ENCODE results near the gene KCNG1. TPM values are rescaled to one million over a fixed set of nuclear protein-coding genes. Genes with fewer than 3 reads are reported as not detected.

Gene KCNG1
- total and polyA plus RNA-seq, 2 experiments from 2014 or later, result 8.1 to 26.3 TPM

DNA sequence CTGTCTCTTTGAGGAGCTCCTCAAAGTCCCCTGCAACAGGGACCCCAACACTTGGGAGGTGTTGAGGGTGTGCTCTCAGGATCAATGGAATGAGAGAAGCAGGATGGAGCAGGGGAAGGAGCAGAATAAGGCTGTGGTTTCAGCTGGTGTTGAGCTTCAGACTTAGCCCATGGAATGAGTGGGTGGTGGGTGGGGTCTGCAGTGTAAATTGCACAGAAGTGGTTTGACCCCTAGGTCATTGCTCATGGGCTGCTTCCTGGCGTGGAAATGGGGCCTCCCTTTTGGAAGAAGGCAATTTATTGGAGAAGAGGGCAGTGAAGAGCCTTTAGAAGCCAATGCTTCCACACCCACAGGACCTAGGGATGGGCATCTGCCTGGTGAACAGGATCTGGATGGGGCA, 37.0 kb upstream of the KCNG1 start:
- no peaks in the 10 kb centered on the region for H3K79me2 ChIP-seq (replicated peaks; ENCODE audit: insufficient read depth)

More for the DNA sequence above, 37.0 kb upstream of the KCNG1 start:
- H3K4me2 ChIP-seq, result no peak overlapping the region
- H3K27me3 Mint-ChIP-seq (ENCODE audit: insufficient read depth, low read depth, poor library complexity), result peaks cover 3% of the 10 kb centered on the region
- peaks cover 13% of the 10 kb centered on the region for H3K4me1 Mint-ChIP-seq
- H3K4me3 ChIP-seq, result no peak overlapping the region
- no peak overlapping the region for H2AFZ ChIP-seq
- no peaks in the 10 kb centered on the region for H3K9me3 Mint-ChIP-seq
- peaks cover 11% of the 10 kb centered on the region; the same call in 1 of the 2 replicates for H3K4me1 ChIP-seq (ENCODE audit: insufficient read depth)
- H3K4me3 Mint-ChIP-seq, result no peak overlapping the region
- no peaks in the 10 kb centered on the region for H3K9me2 ChIP-seq (ENCODE audit: insufficient read depth)
- TF ChIP-seq, protein P1, sequence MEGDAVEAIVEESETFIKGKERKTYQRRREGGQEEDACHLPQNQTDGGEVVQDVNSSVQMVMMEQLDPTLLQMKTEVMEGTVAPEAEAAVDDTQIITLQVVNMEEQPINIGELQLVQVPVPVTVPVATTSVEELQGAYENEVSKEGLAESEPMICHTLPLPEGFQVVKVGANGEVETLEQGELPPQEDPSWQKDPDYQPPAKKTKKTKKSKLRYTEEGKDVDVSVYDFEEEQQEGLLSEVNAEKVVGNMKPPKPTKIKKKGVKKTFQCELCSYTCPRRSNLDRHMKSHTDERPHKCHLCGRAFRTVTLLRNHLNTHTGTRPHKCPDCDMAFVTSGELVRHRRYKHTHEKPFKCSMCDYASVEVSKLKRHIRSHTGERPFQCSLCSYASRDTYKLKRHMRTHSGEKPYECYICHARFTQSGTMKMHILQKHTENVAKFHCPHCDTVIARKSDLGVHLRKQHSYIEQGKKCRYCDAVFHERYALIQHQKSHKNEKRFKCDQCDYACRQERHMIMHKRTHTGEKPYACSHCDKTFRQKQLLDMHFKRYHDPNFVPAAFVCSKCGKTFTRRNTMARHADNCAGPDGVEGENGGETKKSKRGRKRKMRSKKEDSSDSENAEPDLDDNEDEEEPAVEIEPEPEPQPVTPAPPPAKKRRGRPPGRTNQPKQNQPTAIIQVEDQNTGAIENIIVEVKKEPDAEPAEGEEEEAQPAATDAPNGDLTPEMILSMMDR (conservative IDR thresholded peaks at IDR 0.05; ENCODE audit: low read depth in 2 of 2), result no peak
- TF ChIP-seq ZNF114 (CRISPR knock-in tag; IDR thresholded peaks at IDR 0.05) (no peak), POLR2AphosphoS5 (IDR thresholded peaks at IDR 0.05; ENCODE audit: low read depth) (no peak), ZNF331 (CRISPR knock-in tag; IDR thresholded peaks at IDR 0.05; ENCODE audit: low read depth) (no peak), EZH2 (IDR thresholded peaks at IDR 0.05; ENCODE audit: low read depth, unreplicated experiment) (no peak), CREB1 (CRISPR knock-in tag; IDR thresholded peaks at IDR 0.05; ENCODE audit: low read depth) (no peak), EZH2phosphoT487 (IDR thresholded peaks at IDR 0.05; ENCODE audit: unreplicated experiment) (no peak), NANOG (IDR thresholded peaks at IDR 0.05; ENCODE audit: borderline replicate concordance) (no peak)
- TF ChIP-seq, protein P2, sequence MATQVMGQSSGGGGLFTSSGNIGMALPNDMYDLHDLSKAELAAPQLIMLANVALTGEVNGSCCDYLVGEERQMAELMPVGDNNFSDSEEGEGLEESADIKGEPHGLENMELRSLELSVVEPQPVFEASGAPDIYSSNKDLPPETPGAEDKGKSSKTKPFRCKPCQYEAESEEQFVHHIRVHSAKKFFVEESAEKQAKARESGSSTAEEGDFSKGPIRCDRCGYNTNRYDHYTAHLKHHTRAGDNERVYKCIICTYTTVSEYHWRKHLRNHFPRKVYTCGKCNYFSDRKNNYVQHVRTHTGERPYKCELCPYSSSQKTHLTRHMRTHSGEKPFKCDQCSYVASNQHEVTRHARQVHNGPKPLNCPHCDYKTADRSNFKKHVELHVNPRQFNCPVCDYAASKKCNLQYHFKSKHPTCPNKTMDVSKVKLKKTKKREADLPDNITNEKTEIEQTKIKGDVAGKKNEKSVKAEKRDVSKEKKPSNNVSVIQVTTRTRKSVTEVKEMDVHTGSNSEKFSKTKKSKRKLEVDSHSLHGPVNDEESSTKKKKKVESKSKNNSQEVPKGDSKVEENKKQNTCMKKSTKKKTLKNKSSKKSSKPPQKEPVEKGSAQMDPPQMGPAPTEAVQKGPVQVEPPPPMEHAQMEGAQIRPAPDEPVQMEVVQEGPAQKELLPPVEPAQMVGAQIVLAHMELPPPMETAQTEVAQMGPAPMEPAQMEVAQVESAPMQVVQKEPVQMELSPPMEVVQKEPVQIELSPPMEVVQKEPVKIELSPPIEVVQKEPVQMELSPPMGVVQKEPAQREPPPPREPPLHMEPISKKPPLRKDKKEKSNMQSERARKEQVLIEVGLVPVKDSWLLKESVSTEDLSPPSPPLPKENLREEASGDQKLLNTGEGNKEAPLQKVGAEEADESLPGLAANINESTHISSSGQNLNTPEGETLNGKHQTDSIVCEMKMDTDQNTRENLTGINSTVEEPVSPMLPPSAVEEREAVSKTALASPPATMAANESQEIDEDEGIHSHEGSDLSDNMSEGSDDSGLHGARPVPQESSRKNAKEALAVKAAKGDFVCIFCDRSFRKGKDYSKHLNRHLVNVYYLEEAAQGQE (IDR thresholded peaks at IDR 0.05; ENCODE audit: unreplicated experiment), result no peak
- TF ChIP-seq, protein P3, sequence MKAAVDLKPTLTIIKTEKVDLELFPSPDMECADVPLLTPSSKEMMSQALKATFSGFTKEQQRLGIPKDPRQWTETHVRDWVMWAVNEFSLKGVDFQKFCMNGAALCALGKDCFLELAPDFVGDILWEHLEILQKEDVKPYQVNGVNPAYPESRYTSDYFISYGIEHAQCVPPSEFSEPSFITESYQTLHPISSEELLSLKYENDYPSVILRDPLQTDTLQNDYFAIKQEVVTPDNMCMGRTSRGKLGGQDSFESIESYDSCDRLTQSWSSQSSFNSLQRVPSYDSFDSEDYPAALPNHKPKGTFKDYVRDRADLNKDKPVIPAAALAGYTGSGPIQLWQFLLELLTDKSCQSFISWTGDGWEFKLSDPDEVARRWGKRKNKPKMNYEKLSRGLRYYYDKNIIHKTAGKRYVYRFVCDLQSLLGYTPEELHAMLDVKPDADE (IDR thresholded peaks at IDR 0.05), result no peak
- H3K36me3 ChIP-seq (ENCODE audit: insufficient read depth), result no peaks in the 10 kb centered on the region
- ATAC-seq (no peak), DNase-seq (ENCODE audit: low spot score) (no peak)
- no peaks in the 10 kb centered on the region for H3F3A ChIP-seq (replicated peaks; ENCODE audit: low read depth)
- no peaks in the 10 kb centered on the region for H3K36me3 Mint-ChIP-seq (ENCODE audit: low read depth)
- no peak overlapping the region for H3K27ac ChIP-seq (ENCODE audit: low read depth)
- no peak overlapping the region for H3K27ac Mint-ChIP-seq
- H3K27me3 ChIP-seq (ENCODE audit: insufficient read depth), result no peaks in the 10 kb centered on the region
- no peaks in the 10 kb centered on the region; the same call in 1 of the 2 replicates for H4K20me1 ChIP-seq (replicated peaks; ENCODE audit: insufficient read depth)
